NCI-H1092 (cell line): ENCODE data around the gene BIN1.
"Not testable (repeated sequence)": the region's sequence is repeated elsewhere in the genome, so short reads cannot be mapped to it uniquely, and the experiment has no call there.

ENCODE experiments used
- DNase-seq: peaks from one replicate; lab custom pipeline; 2025; lab: John Stamatoyannopoulos, UW

Gene BIN1

GRCh38 chr2:127133793-127134192 is 26.8 kb upstream of the BIN1 start:
- no peak for DNase-seq

GRCh38 chr2:127130421-127130820 is 23.5 kb upstream of the BIN1 start:
- no peak for DNase-seq

- no peak for DNase-seq
These were observed 23.0 kb upstream of the BIN1 start for GRCh38 chr2:127129937-127130336.

- no peak for DNase-seq
These were observed 21.5 kb upstream of the BIN1 start for GRCh38 chr2:127128445-127128904.

- no peak for DNase-seq
These were observed 18.9 kb upstream of the BIN1 start for GRCh38 chr2:127125821-127126220.

GRCh38 chr2:127124426-127124825 is 17.5 kb upstream of the BIN1 start:
- no peak for DNase-seq

GRCh38 chr2:127122361-127123027 is 15.5 kb upstream of the BIN1 start:
- no peak for DNase-seq

GRCh38 chr2:127121776-127122176 is 14.8 kb upstream of the BIN1 start:
- no peak for DNase-seq

- DNase-seq = no peak
These were observed 14.4 kb upstream of the BIN1 start for GRCh38 chr2:127121353-127121752.

- DNase-seq = not testable (repeated sequence)
These were observed 13.5 kb upstream of the BIN1 start for GRCh38 chr2:127120408-127120807.

GRCh38 chr2:127118467-127118866 is 11.5 kb upstream of the BIN1 start:
- no peak for DNase-seq

GRCh38 chr2:127118038-127118437 is 11.1 kb upstream of the BIN1 start:
- no peak for DNase-seq

- no peak for DNase-seq
These were observed 10.6 kb upstream of the BIN1 start for GRCh38 chr2:127117603-127118002.

GRCh38 chr2:127115471-127116199 is 8.7 kb upstream of the BIN1 start:
- no peak for DNase-seq

GRCh38 chr2:127110985-127111384 is 4.0 kb upstream of the BIN1 start:
- no peak for DNase-seq

- no peak for DNase-seq
These were observed 1.2 kb upstream of the BIN1 start for GRCh38 chr2:127108090-127108523.

- DNase-seq = no peak
These were observed 657 bp upstream of the BIN1 start for GRCh38 chr2:127107622-127107999.

GRCh38 chr2:127106457-127106990 is 430 bp downstream of the BIN1 start:
- DNase-seq = no peak

GRCh38 chr2:127105656-127106456 is 1.1 kb downstream of the BIN1 start:
- DNase-seq = peak; percentile 27

- DNase-seq = no peak
These were observed 1.9 kb downstream of the BIN1 start for GRCh38 chr2:127104881-127105655.

- DNase-seq = no peak
These were observed 2.7 kb downstream of the BIN1 start for GRCh38 chr2:127104166-127104660.
